ENCODE measurements around the gene CRB3. TPM values are rescaled to one million over a fixed set of nuclear protein-coding genes. Genes with fewer than 3 reads are reported as not detected.

Gene CRB3
- total RNA-seq, 1 donor: not detected

DNA sequence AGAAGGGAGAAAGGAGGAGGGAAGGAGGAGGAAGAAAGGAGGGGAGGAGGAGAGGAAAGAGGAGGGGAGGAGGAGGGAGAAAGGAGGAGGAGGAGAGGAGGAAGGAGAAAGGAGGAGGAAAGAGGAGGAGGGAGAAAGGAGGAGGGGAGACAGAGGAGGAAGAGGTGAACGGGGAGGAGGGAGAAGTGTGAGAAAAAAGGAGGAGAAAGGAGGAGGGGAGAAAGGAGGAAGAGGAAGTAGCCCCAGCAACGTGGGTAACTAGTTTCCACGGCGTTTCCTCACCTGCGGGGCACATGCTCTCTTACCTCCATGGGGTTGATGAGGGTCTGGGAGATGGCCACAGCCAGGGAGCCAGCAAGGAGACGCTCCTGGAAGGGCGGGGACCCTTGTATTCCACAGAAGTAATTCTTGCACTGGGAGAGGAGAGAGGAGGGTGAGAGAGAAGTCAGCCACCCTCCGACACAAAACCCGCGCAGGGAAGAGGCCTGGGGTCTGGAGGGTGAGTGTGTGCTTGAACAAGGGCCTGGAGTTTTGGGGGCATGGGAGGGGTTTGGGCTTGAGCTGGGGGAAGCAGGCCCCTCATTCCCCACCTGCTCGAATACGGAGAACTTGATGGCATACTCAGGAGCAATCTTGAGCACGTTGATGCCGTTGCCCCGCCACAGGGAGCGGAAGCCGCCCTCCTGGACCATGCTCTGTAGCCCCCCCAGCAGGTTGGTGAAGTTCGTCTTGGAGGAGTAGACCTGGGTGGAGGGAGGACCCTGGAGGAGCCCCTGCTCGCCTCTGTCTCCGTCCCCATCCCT, 34.5 kb upstream of the CRB3 start:
- Histone ChIP-seq H3K27me3 (ENCODE audit: insufficient read depth, low read length) (peaks cover 2% of the 10 kb centered on the region), H3K4me2 (ENCODE audit: insufficient read depth, low read length) (no peak overlapping the region), H3K9me3 (ENCODE audit: low read depth, low read length) (no peaks in the 10 kb centered on the region), H3K79me2 (ENCODE audit: insufficient read depth, low read length) (no peaks in the 10 kb centered on the region), H2AFZ (ENCODE audit: low read length) (no peak overlapping the region), H3K27ac (ENCODE audit: low read depth, low read length) (no peak overlapping the region), H3K36me3 (ENCODE audit: insufficient read depth, low read length) (no peaks in the 10 kb centered on the region), H4K20me1 (ENCODE audit: insufficient read depth, low read length) (no peaks in the 10 kb centered on the region), H3K4me3 (ENCODE audit: insufficient read depth, low read length) (no peak overlapping the region), H3K4me1 (ENCODE audit: insufficient read depth, low read length) (no peaks in the 10 kb centered on the region)
- no peak for TF ChIP-seq CTCF (IDR thresholded peaks at IDR 0.05; ENCODE audit: extremely low read depth, low read depth, low read length)
- peak; percentile 51 for DNase-seq (ENCODE audit: insufficient read length, low spot score, missing footprints)

- no peak for TF ChIP-seq CTCF (IDR thresholded peaks at IDR 0.05; ENCODE audit: extremely low read depth, low read depth, low read length)
- no peaks in the 10 kb centered on the region for H3K9me3 ChIP-seq (ENCODE audit: low read depth, low read length)
- no peaks in the 10 kb centered on the region for H3K4me1 ChIP-seq (ENCODE audit: insufficient read depth, low read length)
- no peak overlapping the region for H2AFZ ChIP-seq (ENCODE audit: low read length)
- H3K4me3 ChIP-seq (ENCODE audit: insufficient read depth, low read length): no peak overlapping the region
- no peak overlapping the region for H3K27ac ChIP-seq (ENCODE audit: low read depth, low read length)
- H3K79me2 ChIP-seq (ENCODE audit: insufficient read depth, low read length): no peaks in the 10 kb centered on the region
- no peak for DNase-seq (ENCODE audit: insufficient read length, low spot score, missing footprints)
- no peaks in the 10 kb centered on the region for H4K20me1 ChIP-seq (ENCODE audit: insufficient read depth, low read length)
- no peaks in the 10 kb centered on the region for H3K36me3 ChIP-seq (ENCODE audit: insufficient read depth, low read length)
- peaks cover 2% of the 10 kb centered on the region for H3K27me3 ChIP-seq (ENCODE audit: insufficient read depth, low read length)
- H3K4me2 ChIP-seq (ENCODE audit: insufficient read depth, low read length): no peak overlapping the region
Measured at GRCh38 chr19:6431891-6432290, 32.2 kb upstream of the CRB3 start.

DNA sequence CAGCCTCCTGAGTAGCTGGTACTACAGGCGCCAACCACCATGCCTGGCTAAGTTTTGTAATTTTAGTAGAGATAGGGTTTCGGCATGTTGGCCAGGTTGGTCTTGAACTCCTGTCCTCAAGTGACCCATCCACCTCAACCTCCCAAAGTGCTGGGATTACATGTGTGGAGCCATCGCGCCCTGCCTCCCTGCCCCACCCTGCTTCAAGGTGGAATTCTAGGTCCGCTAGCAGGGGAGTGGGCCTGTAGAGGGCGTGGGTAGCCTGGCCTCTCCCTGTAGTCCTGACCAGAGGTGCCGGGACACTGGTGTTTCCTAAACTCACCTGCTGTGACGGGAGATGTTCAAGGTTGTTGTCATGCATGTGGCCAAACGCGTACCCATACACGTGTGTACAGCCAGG, 30.9 kb upstream of the CRB3 start:
- Histone ChIP-seq H3K79me2 (ENCODE audit: insufficient read depth, low read length) (no peaks in the 10 kb centered on the region), H3K27ac (ENCODE audit: low read depth, low read length) (no peak overlapping the region), H2AFZ (ENCODE audit: low read length) (no peak overlapping the region), H3K27me3 (ENCODE audit: insufficient read depth, low read length) (peaks cover 2% of the 10 kb centered on the region), H3K4me3 (ENCODE audit: insufficient read depth, low read length) (no peak overlapping the region), H4K20me1 (ENCODE audit: insufficient read depth, low read length) (no peaks in the 10 kb centered on the region), H3K36me3 (ENCODE audit: insufficient read depth, low read length) (no peaks in the 10 kb centered on the region), H3K9me3 (ENCODE audit: low read depth, low read length) (no peaks in the 10 kb centered on the region), H3K4me2 (ENCODE audit: insufficient read depth, low read length) (no peak overlapping the region), H3K4me1 (ENCODE audit: insufficient read depth, low read length) (no peaks in the 10 kb centered on the region)
- DNase-seq (ENCODE audit: insufficient read length, low spot score, missing footprints): no peak
- TF ChIP-seq CTCF (IDR thresholded peaks at IDR 0.05; ENCODE audit: extremely low read depth, low read depth, low read length): no peak

GRCh38 chr19:6433663-6434062, 30.4 kb upstream of the CRB3 start, which contains the start of gene SLC25A41:
Gene SLC25A41 (minus strand): TSS chr19:6433763. CDS start chr19:6433693, 70 bp downstream.
- H3K4me1 ChIP-seq (ENCODE audit: insufficient read depth, low read length): no peaks in the 10 kb centered on the region
- no peak within 1 kb of the TSS for H3K4me3 ChIP-seq (ENCODE audit: insufficient read depth, low read length)
- no peaks in the 10 kb centered on the region for H3K36me3 ChIP-seq (ENCODE audit: insufficient read depth, low read length)
- no peak for DNase-seq (ENCODE audit: insufficient read length, low spot score, missing footprints)
- peaks cover 2% of the 10 kb centered on the region for H3K27me3 ChIP-seq (ENCODE audit: insufficient read depth, low read length)
- no peaks in the 10 kb centered on the region for H4K20me1 ChIP-seq (ENCODE audit: insufficient read depth, low read length)
- no peak within 1 kb of the TSS for H3K27ac ChIP-seq (ENCODE audit: low read depth, low read length)
- no peak for TF ChIP-seq CTCF (IDR thresholded peaks at IDR 0.05; ENCODE audit: extremely low read depth, low read depth, low read length)
- H3K9me3 ChIP-seq (ENCODE audit: low read depth, low read length): no peaks in the 10 kb centered on the region
- H3K4me2 ChIP-seq (ENCODE audit: insufficient read depth, low read length): no peak within 1 kb of the TSS
- H3K79me2 ChIP-seq (ENCODE audit: insufficient read depth, low read length): no peaks in the 10 kb centered on the region
- no peak within 1 kb of the TSS for H2AFZ ChIP-seq (ENCODE audit: low read length)
